DND-41 (cell line): ENCODE results near the gene TBC1D4.

Experiments
- ATAC-seq: fragments of 200-7000 bp; cut with Tn5 transposase; 3 replicates; pipeline ENCODE4 v1.9.1; 2021; ENCODE audit warnings: low read depth; ENCODE audit not compliant: insufficient read depth
- DNase-seq: peaks from one replicate; pipeline ENCODE4 v3.0.0-alpha.2; 2020
- H2AFZ ChIP-seq: 2 replicates; pipeline ENCODE4 v1.6.0; 2012; ENCODE audit warnings: low read depth, low read length
- H3K27ac ChIP-seq: 2 replicates; pipeline ENCODE4 v1.5.1; 2012; ENCODE audit warnings: low read length, inconsistent platforms
- H3K27me3 ChIP-seq: fragments of 200-600 bp; sonication (generic); 2 replicates; pipeline ENCODE4 v1.6.0; 2012; ENCODE audit warnings: low read length, mild to moderate bottlenecking, inconsistent platforms; ENCODE audit not compliant: insufficient read depth, poor library complexity
- H3K36me3 ChIP-seq: 2 replicates; pipeline ENCODE4 v1.5.1; 2012; ENCODE audit warnings: low read length, inconsistent platforms; ENCODE audit not compliant: insufficient read depth
- H3K4me1 ChIP-seq: 2 replicates; pipeline ENCODE4 v1.5.1; 2012; ENCODE audit warnings: mild to moderate bottlenecking, low read length; ENCODE audit not compliant: insufficient read depth
- H3K4me2 ChIP-seq: 2 replicates; pipeline ENCODE4 v1.6.0; 2012; ENCODE audit warnings: mild to moderate bottlenecking, moderate library complexity, low read length, inconsistent platforms; ENCODE audit not compliant: insufficient read depth
- H3K4me3 ChIP-seq, 2 experiments: fragments of 200-600 bp in 1 of 2; shearing (Covaris generic) in 1 of 2; 2 replicates each; pipeline ENCODE4 v1.5.1; 2012 to 2016; ENCODE audit warnings: inconsistent platforms in 2 of 2, low read length in 2 of 2, mild to moderate bottlenecking in 2 of 2, low read depth in 1 of 2, moderate library complexity in 1 of 2
- H3K79me2 ChIP-seq: 2 replicates; pipeline ENCODE4 v1.6.0; 2012; ENCODE audit warnings: low read length, inconsistent platforms; ENCODE audit not compliant: insufficient read depth
- H3K9ac ChIP-seq: 2 replicates; pipeline ENCODE4 v1.6.0; 2012; ENCODE audit warnings: low read depth, mild to moderate bottlenecking, inconsistent platforms, low read length, moderate library complexity
- H3K9me3 ChIP-seq: 2 replicates; pipeline ENCODE4 v1.5.1; 2012; ENCODE audit warnings: low read length, moderate library complexity, mild to moderate bottlenecking, inconsistent platforms; ENCODE audit not compliant: insufficient read depth, severe bottlenecking
- H4K20me1 ChIP-seq: 2 replicates; pipeline ENCODE4 v1.6.0; 2012; ENCODE audit warnings: low read length; ENCODE audit not compliant: insufficient read depth
- CTCF ChIP-seq: IDR thresholded peaks from 2 replicates; pipeline ENCODE4 v1.5.1; 2012; ENCODE audit warnings: borderline replicate concordance, low read length, moderate library complexity, mild to moderate bottlenecking; ENCODE audit not compliant: poor library complexity, severe bottlenecking; ENCODE audit errors: extremely low read depth
- EZH2 ChIP-seq: IDR thresholded peaks from 3 replicates; pipeline ENCODE4 v1.6.1; 2012; ENCODE audit warnings: borderline replicate concordance, low read depth, mild to moderate bottlenecking, moderate library complexity, low read length, inconsistent platforms; ENCODE audit not compliant: severe bottlenecking

The TBC1D4 gene

GRCh38 chr13:75321084-75321483 is 160.9 kb downstream of the TBC1D4 start:
- H3K4me2 ChIP-seq, result no peak overlapping the region
- no peaks in the 10 kb centered on the region for H3K9me3 ChIP-seq
- no peak overlapping the region for H3K4me3 ChIP-seq
- H3K9ac ChIP-seq, result no peak overlapping the region
- no peaks in the 10 kb centered on the region for H4K20me1 ChIP-seq
- ATAC-seq (no peak), DNase-seq (no peak)
- peaks cover 5% of the 10 kb centered on the region for H3K27me3 ChIP-seq
- no peak for TF ChIP-seq CTCF
- TF ChIP-seq EZH2, result no peak
- H3K4me1 ChIP-seq, result no peaks in the 10 kb centered on the region
- no peaks in the 10 kb centered on the region for H3K36me3 ChIP-seq
- H2AFZ ChIP-seq, result no peak overlapping the region
- no peak overlapping the region for H3K27ac ChIP-seq
- no peaks in the 10 kb centered on the region for H3K79me2 ChIP-seq

- no peak overlapping the region for H2AFZ ChIP-seq
- no peaks in the 10 kb centered on the region for H3K36me3 ChIP-seq
- H3K4me1 ChIP-seq, result no peaks in the 10 kb centered on the region
- H3K4me2 ChIP-seq, result no peak overlapping the region
- no peak overlapping the region for H3K27ac ChIP-seq
- no peaks in the 10 kb centered on the region for H3K27me3 ChIP-seq
- no peaks in the 10 kb centered on the region for H3K9me3 ChIP-seq
- DNase-seq, result no peak
- no peak overlapping the region for H3K4me3 ChIP-seq
- H4K20me1 ChIP-seq, result no peaks in the 10 kb centered on the region
- ATAC-seq, result no peak
- no peak overlapping the region for H3K9ac ChIP-seq
- TF ChIP-seq EZH2 (no peak), CTCF (no peak)
- no peaks in the 10 kb centered on the region for H3K79me2 ChIP-seq
Observed at GRCh38 chr13:75319254-75319653, 162.7 kb downstream of the TBC1D4 start.

DNA sequence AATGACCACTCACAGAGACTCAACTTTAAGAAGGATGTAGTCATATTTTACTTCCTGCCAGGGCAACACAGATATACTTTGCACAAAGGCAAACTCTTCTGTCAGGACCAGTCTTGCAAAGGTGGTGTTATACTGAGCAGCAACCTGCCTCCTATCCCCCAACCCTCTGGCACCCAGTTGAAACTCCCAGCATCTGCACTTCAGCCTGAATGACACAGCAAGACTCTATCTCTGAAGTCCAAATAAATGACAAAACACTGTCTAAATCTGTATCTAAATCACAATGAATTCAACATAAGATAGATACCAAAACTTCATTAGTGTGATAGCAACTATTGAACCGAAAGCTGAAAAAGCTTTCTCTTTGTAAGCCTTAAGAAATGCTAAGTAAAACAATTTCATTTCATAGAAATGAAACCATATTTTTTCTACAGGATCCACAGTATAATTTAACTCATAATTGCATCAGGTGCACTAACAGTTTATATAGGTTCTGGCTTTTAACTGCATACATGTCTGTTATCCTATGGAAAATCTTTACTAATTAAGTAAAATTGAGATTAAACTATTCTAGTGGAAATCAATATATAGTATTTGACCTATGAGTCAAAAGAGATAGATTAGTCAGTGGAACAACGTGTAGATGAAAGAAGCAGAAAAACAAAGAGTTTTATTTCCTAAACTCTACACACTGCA is 163.7 kb downstream of the TBC1D4 start:
- Histone ChIP-seq H3K36me3 (no peaks in the 10 kb centered on the region), H4K20me1 (no peaks in the 10 kb centered on the region), H3K9ac (no peak overlapping the region), H2AFZ (no peak overlapping the region), H3K79me2 (no peaks in the 10 kb centered on the region), H3K9me3 (no peaks in the 10 kb centered on the region), H3K4me2 (no peak overlapping the region), H3K4me1 (no peaks in the 10 kb centered on the region), H3K27me3 (no peaks in the 10 kb centered on the region), H3K4me3 (no peak overlapping the region), H3K27ac (no peak overlapping the region)
- DNase-seq (no peak), ATAC-seq (no peak)
- TF ChIP-seq CTCF, result no peak
- no peak for TF ChIP-seq EZH2

- TF ChIP-seq EZH2 (no peak), CTCF (no peak)
- no peak overlapping the region for H3K4me2 ChIP-seq
- H3K9ac ChIP-seq, result no peak overlapping the region
- no peaks in the 10 kb centered on the region for H3K9me3 ChIP-seq
- H4K20me1 ChIP-seq, result no peaks in the 10 kb centered on the region
- H3K4me3 ChIP-seq, result no peak overlapping the region
- H2AFZ ChIP-seq, result no peak overlapping the region
- H3K4me1 ChIP-seq, result no peaks in the 10 kb centered on the region
- no peaks in the 10 kb centered on the region for H3K79me2 ChIP-seq
- H3K36me3 ChIP-seq, result no peaks in the 10 kb centered on the region
- ATAC-seq, result no peak
- H3K27me3 ChIP-seq, result no peaks in the 10 kb centered on the region
- no peak for DNase-seq
- no peak overlapping the region for H3K27ac ChIP-seq
Observed at GRCh38 chr13:75316427-75316826, 165.5 kb downstream of the TBC1D4 start.
